ENCODE measurements around the gene SH3RF3. TPM values are rescaled to one million over a fixed set of nuclear protein-coding genes. Genes with fewer than 3 reads are reported as not detected.

Gene SH3RF3
- total RNA-seq, 6 donors from 2014 or later = 4.1 to 21.0 (median 8.0) TPM

- Histone ChIP-seq H3K9me3 (no peaks in the 10 kb centered on the region), H3K27me3 (no peaks in the 10 kb centered on the region), H3K27ac (peak overlapping the region in 1 of 4 donors; percentile 12), H3K4me1 (peaks cover 14 to 21% (median 20%) of the 10 kb centered on the region in 4 donors), H3K36me3 (peaks cover 0 to 9% (median 0%) of the 10 kb centered on the region in 4 donors), H3K4me3 (no peak overlapping the region)
- peak in 1 of 2 donors; percentile 85 for ATAC-seq (ENCODE audit: low FRiP score in 2 of 2)
- DNase-seq = no peak
- WGBS, 2 donors = 74 to 77% methylated on average over 13 to 19 of the region's 19 CpGs
- TF ChIP-seq POLR2AphosphoS5 (IDR thresholded peaks at IDR 0.05) = no peak
- TF ChIP-seq EP300 (IDR thresholded peaks at IDR 0.05) = no peak
- TF ChIP-seq POLR2A (IDR thresholded peaks at IDR 0.05) = no peak
- TF ChIP-seq, protein P1, sequence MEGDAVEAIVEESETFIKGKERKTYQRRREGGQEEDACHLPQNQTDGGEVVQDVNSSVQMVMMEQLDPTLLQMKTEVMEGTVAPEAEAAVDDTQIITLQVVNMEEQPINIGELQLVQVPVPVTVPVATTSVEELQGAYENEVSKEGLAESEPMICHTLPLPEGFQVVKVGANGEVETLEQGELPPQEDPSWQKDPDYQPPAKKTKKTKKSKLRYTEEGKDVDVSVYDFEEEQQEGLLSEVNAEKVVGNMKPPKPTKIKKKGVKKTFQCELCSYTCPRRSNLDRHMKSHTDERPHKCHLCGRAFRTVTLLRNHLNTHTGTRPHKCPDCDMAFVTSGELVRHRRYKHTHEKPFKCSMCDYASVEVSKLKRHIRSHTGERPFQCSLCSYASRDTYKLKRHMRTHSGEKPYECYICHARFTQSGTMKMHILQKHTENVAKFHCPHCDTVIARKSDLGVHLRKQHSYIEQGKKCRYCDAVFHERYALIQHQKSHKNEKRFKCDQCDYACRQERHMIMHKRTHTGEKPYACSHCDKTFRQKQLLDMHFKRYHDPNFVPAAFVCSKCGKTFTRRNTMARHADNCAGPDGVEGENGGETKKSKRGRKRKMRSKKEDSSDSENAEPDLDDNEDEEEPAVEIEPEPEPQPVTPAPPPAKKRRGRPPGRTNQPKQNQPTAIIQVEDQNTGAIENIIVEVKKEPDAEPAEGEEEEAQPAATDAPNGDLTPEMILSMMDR (IDR thresholded peaks at IDR 0.05) = no peak
Measured at GRCh38 chr2:109486711-109487535, 357.9 kb downstream of the SH3RF3 start.

- DNase-seq = no peak
- no peak for TF ChIP-seq POLR2A (IDR thresholded peaks at IDR 0.05)
- TF ChIP-seq, protein P1 (IDR thresholded peaks at IDR 0.05) = no peak
- no peak for TF ChIP-seq EP300 (IDR thresholded peaks at IDR 0.05)
- TF ChIP-seq POLR2AphosphoS5 (IDR thresholded peaks at IDR 0.05) = no peak
- peaks cover 13 to 16% (median 14%) of the 10 kb centered on the region in 4 donors for H3K4me1 ChIP-seq
- H3K36me3 ChIP-seq = peaks cover 0 to 9% (median 3%) of the 10 kb centered on the region in 4 donors
- H3K27me3 ChIP-seq = no peaks in the 10 kb centered on the region
- no peak overlapping the region for H3K4me3 ChIP-seq
- H3K9me3 ChIP-seq = no peaks in the 10 kb centered on the region
- no peak overlapping the region for H3K27ac ChIP-seq
- peak in 1 of 2 donors; percentile 77 for ATAC-seq (ENCODE audit: low FRiP score in 2 of 2)
- 57 to 77% methylated on average over 6 to 7 of the region's 7 CpGs for WGBS, 2 donors
Measured at GRCh38 chr2:109487536-109487869, 358.5 kb downstream of the SH3RF3 start.

DNA sequence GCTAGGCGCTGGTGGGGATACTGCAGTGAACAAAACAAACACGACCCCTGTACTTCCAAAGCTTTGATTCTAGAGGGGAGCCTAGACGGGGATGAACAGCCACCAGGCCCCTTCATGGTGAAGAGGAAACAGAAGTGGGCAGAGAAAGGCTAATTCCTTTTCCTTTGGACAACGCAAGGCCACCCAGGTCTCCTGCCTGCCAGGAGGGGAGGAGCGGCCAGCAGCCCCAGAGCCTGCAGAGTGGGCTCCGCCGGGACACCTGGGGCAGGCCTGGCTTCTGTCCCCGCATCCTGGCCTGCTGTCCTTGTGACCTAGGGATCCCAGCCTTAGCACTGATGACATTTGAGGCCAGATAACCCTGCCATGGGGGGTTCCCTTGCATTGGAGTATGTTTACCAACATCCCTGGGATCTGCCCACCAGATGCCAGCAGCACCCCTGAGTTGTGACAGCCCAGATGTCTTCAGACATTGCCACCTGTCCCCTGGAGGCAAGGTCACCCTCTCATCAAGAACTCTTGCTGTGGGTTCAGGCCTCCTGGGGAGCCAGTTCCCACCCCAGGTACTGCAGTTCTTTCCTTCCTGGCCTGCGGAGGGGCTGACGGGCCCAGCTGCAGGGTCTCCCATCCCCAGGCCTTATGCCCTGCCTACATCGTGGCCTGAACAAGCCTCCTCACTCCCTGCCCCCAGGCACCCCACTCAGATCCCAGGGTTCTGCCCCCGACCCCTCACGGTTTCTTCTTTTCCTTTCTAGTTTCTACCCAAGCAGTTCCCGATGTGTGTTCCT, 359.1 kb downstream of the SH3RF3 start:
- no peak for ATAC-seq (ENCODE audit: low FRiP score in 2 of 2)

GRCh38 chr2:109489296-109489695, 360.3 kb downstream of the SH3RF3 start:
- peaks cover 0 to 7% (median 1%) of the 10 kb centered on the region in 4 donors for H3K4me1 ChIP-seq
- H3K27ac ChIP-seq = no peak overlapping the region
- no peaks in the 10 kb centered on the region for H3K27me3 ChIP-seq
- peaks cover 0 to 15% (median 4%) of the 10 kb centered on the region in 4 donors for H3K36me3 ChIP-seq
- DNase-seq (no peak), ATAC-seq (ENCODE audit: low FRiP score in 2 of 2) (no peak)
- TF ChIP-seq POLR2AphosphoS5 (IDR thresholded peaks at IDR 0.05) (no peak), EP300 (IDR thresholded peaks at IDR 0.05) (no peak), POLR2A (IDR thresholded peaks at IDR 0.05) (no peak)
- TF ChIP-seq, protein P1 (IDR thresholded peaks at IDR 0.05) = no peak
- no peaks in the 10 kb centered on the region for H3K9me3 ChIP-seq
- H3K4me3 ChIP-seq = no peak overlapping the region
- 87 to 98% methylated on average over 7 of the region's 9 CpGs for WGBS, 2 donors

More for the DNA sequence above, 359.1 kb downstream of the SH3RF3 start:
- Histone ChIP-seq H3K4me1 (peaks cover 8 to 14% (median 9%) of the 10 kb centered on the region in 4 donors), H3K4me3 (no peak overlapping the region), H3K9me3 (no peaks in the 10 kb centered on the region), H3K36me3 (peaks cover 0 to 9% (median 4%) of the 10 kb centered on the region in 4 donors), H3K27me3 (no peaks in the 10 kb centered on the region), H3K27ac (no peak overlapping the region)
- no peak for DNase-seq
- 85 to 94% methylated on average over 11 to 14 of the region's 14 CpGs for WGBS, 2 donors
- TF ChIP-seq POLR2A (IDR thresholded peaks at IDR 0.05) (no peak), EP300 (IDR thresholded peaks at IDR 0.05) (no peak), POLR2AphosphoS5 (IDR thresholded peaks at IDR 0.05) (no peak)
- TF ChIP-seq, protein P1 (IDR thresholded peaks at IDR 0.05) = no peak

Data from upper lobe of left lung (tissue), 6 donors.